ENCODE measurements around the gene RFFL. TPM values are rescaled to one million over a fixed set of nuclear protein-coding genes. Genes with fewer than 3 reads are reported as not detected.
"Not testable (repeated sequence)": the region's sequence is repeated elsewhere in the genome, so short reads cannot be mapped to it uniquely, and the experiment has no call there.

Gene RFFL
- total RNA-seq, 2 donors from 2014 or later = 46.6 to 51.3 TPM

GRCh38 chr17:35006961-35007360 lies 56.5 kb downstream of the RFFL start:
- H3K4me1 ChIP-seq (replicated peaks) = peaks cover 8% of the 10 kb centered on the region
- peak overlapping the region; percentile 18 to 49 for H3K27ac ChIP-seq
- intact Hi-C loops (cut with DNase I) = no loop called here
- no peaks in the 10 kb centered on the region for H3K9me3 ChIP-seq
- H3K27me3 ChIP-seq (replicated peaks; ENCODE audit: insufficient read depth) = no peaks in the 10 kb centered on the region
- H3K4me3 ChIP-seq = no peak overlapping the region
- 52% methylated on average over 1 of the region's 1 CpG for WGBS
- DNase-seq (ENCODE audit: low spot score) = peak; percentile 36
- H3K36me3 ChIP-seq = peaks cover 2 to 7% of the 10 kb centered on the region in 2 donors
- TF ChIP-seq POLR2A (IDR thresholded peaks at IDR 0.05) (no peak), POLR2AphosphoS5 (IDR thresholded peaks at IDR 0.05) (peak; percentile 23), CTCF (IDR thresholded peaks at IDR 0.05) (peak in 1 of 4 experiments; percentile 9)

GRCh38 chr17:35006345-35006744 lies 57.2 kb downstream of the RFFL start:
- WGBS = 90% methylated on average over 4 of the region's 4 CpGs
- peaks cover 0 to 7% of the 10 kb centered on the region in 2 donors for H3K36me3 ChIP-seq
- intact Hi-C loops (cut with DNase I) = no loop called here
- H3K4me3 ChIP-seq = no peak overlapping the region
- no peak for DNase-seq (ENCODE audit: low spot score)
- no peak for TF ChIP-seq CTCF (IDR thresholded peaks at IDR 0.05)
- TF ChIP-seq POLR2AphosphoS5 (IDR thresholded peaks at IDR 0.05) = no peak
- no peak for TF ChIP-seq POLR2A (IDR thresholded peaks at IDR 0.05)
- peak overlapping the region; percentile 18 to 49 for H3K27ac ChIP-seq
- no peaks in the 10 kb centered on the region for H3K9me3 ChIP-seq
- peaks cover 11% of the 10 kb centered on the region for H3K4me1 ChIP-seq (replicated peaks)
- no peaks in the 10 kb centered on the region for H3K27me3 ChIP-seq (replicated peaks; ENCODE audit: insufficient read depth)

GRCh38 chr17:35003778-35004177 lies 59.7 kb downstream of the RFFL start:
- 90% methylated on average over 4 of the region's 4 CpGs for WGBS
- no peaks in the 10 kb centered on the region for H3K27me3 ChIP-seq (replicated peaks; ENCODE audit: insufficient read depth)
- H3K4me1 ChIP-seq (replicated peaks) = peaks cover 14% of the 10 kb centered on the region
- intact Hi-C loops (cut with DNase I) = no loop called here
- H3K4me3 ChIP-seq = no peak overlapping the region
- peak overlapping the region; percentile 62 to 69 for H3K27ac ChIP-seq
- H3K9me3 ChIP-seq = no peaks in the 10 kb centered on the region
- no peak for TF ChIP-seq POLR2AphosphoS5 (IDR thresholded peaks at IDR 0.05)
- TF ChIP-seq CTCF (IDR thresholded peaks at IDR 0.05) = no peak
- DNase-seq (ENCODE audit: low spot score) = no peak
- peaks cover 0 to 7% of the 10 kb centered on the region in 2 donors for H3K36me3 ChIP-seq

- Histone ChIP-seq H3K36me3 (peaks cover 0 to 7% of the 10 kb centered on the region in 2 donors), H3K27me3 (replicated peaks; ENCODE audit: insufficient read depth) (no peaks in the 10 kb centered on the region), H3K27ac (peak overlapping the region; percentile 62 to 69), H3K4me3 (no peak overlapping the region), H3K4me1 (replicated peaks) (peaks cover 14% of the 10 kb centered on the region), H3K9me3 (no peaks in the 10 kb centered on the region)
- intact Hi-C loops (cut with DNase I) = no loop called here
- WGBS = 63% methylated on average over 15 of the region's 15 CpGs
- DNase-seq (ENCODE audit: low spot score) = peak; percentile 72
- TF ChIP-seq POLR2AphosphoS5 (IDR thresholded peaks at IDR 0.05) (peak; percentile 75), POLR2A (IDR thresholded peaks at IDR 0.05) (no peak)
Observed at GRCh38 chr17:35002876-35003551, 60.5 kb downstream of the RFFL start.

- 64% methylated on average over 2 of the region's 2 CpGs for WGBS
- Histone ChIP-seq H3K4me1 (replicated peaks) (peaks cover 27% of the 10 kb centered on the region), H3K36me3 (peaks cover 0 to 7% of the 10 kb centered on the region in 2 donors), H3K27ac (peak overlapping the region; percentile 62 to 69), H3K9me3 (no peaks in the 10 kb centered on the region), H3K4me3 (no peak overlapping the region), H3K27me3 (replicated peaks; ENCODE audit: insufficient read depth) (no peaks in the 10 kb centered on the region)
- no peak for DNase-seq (ENCODE audit: low spot score)
- no peak for TF ChIP-seq CTCF (IDR thresholded peaks at IDR 0.05)
- TF ChIP-seq POLR2A (IDR thresholded peaks at IDR 0.05) = no peak
- intact Hi-C loops (cut with DNase I) = no loop called here
Observed at GRCh38 chr17:35001549-35001948, 62.0 kb downstream of the RFFL start.

- WGBS = 90% methylated on average over 14 of the region's 14 CpGs
- intact Hi-C loops (cut with DNase I); H3K4me3 ChIP-seq; H3K9me3 ChIP-seq; H3K36me3 ChIP-seq; DNase-seq (ENCODE audit: low spot score); H3K27me3 ChIP-seq (replicated peaks; ENCODE audit: insufficient read depth): not testable (repeated sequence)
- peak overlapping the region; percentile 62 to 69 for H3K27ac ChIP-seq
- peaks cover 27% of the 10 kb centered on the region for H3K4me1 ChIP-seq (replicated peaks)
Observed at GRCh38 chr17:35000965-35001364, 62.5 kb downstream of the RFFL start.

Data from prostate gland (tissue), 2 donors.